Posterior vena cava (tissue), 2 donors: Measurements from ENCODE around the gene DIP2C. TPM values are rescaled to one million over a fixed set of nuclear protein-coding genes. Genes with fewer than 3 reads are reported as not detected.

Experiments
- DNase-seq: peaks from one replicate; pipeline ENCODE4 v3.0.0-alpha.2; 2020; ENCODE audit warnings: low spot score
- intact Hi-C, 2 donors: fragments of 100-400 bp; cut with DNase I; formaldehyde crosslinking; loops; one replicate each; pipeline versions ENCODE4 v1.14.1 to v1.14.2; 2022 to 2023
- total RNA-seq, 2 donors: library from RNA; stranded (reverse); fragmentation: NEBNext Ultra II Directional; extraction: Animal tissue kit (Norgen Biotek cat#: 25700); gene quantifications; one replicate each; pipeline ENCODE4 v1.2.1, GENCODE V29; 2021
- donor health status: DM: yes; HTN: yes; CAD: no.
- donor health status: DM: yes; HTN: yes; CAD: no.

DIP2C gene
- total RNA-seq, 2 donors from 2014 or later: 39.3 to 45.6 TPM

DNA sequence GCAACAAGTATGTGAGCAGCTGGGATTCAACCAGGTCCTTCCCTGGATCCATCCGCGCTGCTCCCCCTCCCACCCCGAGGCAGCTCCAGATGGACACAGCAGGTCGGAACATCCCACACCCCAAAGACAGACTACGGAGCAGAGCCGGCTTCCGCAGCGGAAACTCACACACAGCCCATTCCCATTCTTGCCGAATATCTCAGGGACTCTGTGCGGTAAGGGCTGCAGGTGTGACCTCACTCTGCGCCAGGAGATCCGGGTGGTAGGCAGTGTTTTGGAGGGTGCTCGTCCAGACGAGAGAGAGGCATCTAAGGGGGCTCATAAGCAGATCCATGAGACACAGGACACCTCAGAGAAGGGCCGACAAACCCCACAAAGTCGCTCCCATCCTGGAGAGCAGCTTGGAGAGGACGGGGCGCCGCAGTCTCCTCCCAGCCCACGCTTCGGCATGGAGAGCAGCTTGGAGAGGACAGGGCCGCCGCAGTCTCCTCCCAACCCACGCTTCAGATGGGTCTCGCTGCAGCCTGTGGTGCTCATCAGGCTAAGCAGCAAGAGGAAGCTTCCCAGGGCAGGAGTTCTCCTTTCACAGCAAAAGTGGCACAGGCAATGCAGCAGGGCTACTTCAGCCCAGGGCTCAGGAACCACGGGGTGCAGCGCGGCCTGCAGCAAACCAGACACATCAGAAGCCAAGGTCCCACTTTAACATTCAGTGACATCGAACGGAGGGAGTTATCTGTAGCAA lies 179.9 kb downstream of the DIP2C start:
- intact Hi-C loops: loop anchor here (5.0 to 10.0 kb wide), 4 partner anchors 175 to 493 kb away; partner anchors contain the start of gene DIP2C (in 2 of the 2)
- DNase-seq: peak; percentile 69

DNA sequence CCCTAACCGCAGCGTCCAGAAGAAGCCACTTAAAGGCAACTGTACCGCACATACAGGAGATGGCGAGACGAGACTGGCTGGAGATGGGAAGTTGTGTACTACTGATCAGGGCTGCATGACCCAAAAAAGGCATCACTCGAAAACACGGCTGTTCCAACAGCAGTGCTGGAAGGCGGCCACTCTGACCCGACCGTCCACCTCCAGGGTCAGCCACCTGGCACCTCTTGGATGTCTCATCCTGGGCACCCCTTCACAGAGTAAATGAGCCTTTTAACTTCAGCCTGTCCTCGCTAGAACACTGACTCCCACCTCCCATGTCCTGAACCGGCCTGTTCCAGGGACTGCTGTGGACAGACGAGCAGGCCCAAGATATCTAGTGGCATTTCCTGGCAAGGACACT lies 180.7 kb downstream of the DIP2C start:
- intact Hi-C loops: loop anchor here in 1 of 2 donors (5.0 to 10.0 kb wide), 2 partner anchors 176 to 494 kb away; partner anchors contain the start of gene DIP2C
- peak; percentile 57 for DNase-seq

DNA sequence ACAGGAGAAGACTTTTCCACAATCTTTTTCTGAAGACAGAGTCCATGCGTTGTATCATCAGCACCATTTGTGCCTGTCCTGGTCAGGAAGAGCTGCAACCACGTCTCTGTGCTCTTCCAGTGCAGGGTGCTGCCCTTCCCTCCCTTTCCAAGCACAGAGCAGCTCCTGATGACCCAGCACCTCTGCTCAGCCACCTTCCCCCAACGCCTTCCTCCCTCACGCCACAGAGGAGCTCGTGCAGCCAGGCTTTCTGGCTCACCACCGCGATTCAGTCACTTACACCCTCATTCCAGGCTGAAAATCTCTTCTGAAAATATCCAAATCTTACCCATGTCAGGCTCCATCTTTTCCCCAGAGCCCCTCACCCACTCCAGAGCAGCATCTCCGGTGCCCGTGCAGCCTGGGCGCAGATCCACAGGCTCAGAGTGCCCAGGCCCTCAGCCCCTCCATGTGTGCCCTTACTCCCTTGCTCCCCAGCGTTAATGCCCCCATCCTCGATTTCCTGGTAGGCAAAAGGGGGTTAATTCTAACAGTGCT lies 181.5 kb downstream of the DIP2C start:
- DNase-seq: peak; percentile 35
- intact Hi-C loops: loop anchor here in 1 of 2 donors (5.0 to 10.0 kb wide), 2 partner anchors 177 to 494 kb away; partner anchors contain the start of gene DIP2C

GRCh38 chr10:507355-507699 lies 182.1 kb downstream of the DIP2C start:
- DNase-seq: peak; percentile 60
- intact Hi-C loops: loop anchor here in 1 of 2 donors (5.0 to 10.0 kb wide), 2 partner anchors 177 to 495 kb away; partner anchors contain the start of gene DIP2C

- DNase-seq: peak; percentile 63
- intact Hi-C loops: loop anchor here in 1 of 2 donors (5.0 to 10.0 kb wide), 2 partner anchors 178 to 496 kb away; partner anchors contain the start of gene DIP2C
These were observed 182.8 kb downstream of the DIP2C start for GRCh38 chr10:506451-507354.

GRCh38 chr10:505419-505818 lies 184.0 kb downstream of the DIP2C start:
- intact Hi-C loops: loop anchor here in 1 of 2 donors (5.0 to 10.0 kb wide), 2 partner anchors 179 to 497 kb away; partner anchors contain the start of gene DIP2C
- peak; percentile 13 for DNase-seq

DNA sequence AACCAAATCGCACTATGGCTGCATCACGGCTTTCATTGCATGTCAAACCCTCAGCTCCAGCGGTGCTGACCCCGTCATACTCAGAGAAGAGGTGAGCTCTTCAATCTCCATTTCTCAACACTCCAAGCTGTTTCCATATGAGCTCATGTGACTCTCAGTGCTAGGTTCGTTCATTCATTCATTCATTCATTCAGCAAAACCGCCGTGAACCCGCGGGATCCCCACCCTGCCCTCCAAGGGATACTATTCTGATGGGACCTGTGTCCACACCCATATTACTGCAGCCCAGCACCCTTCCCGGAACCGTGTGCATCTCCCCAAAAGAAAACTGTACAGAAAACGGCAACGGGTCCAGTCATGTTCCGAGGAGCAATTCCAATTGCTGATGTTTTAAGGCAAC lies 184.7 kb downstream of the DIP2C start:
- intact Hi-C loops: loop anchor here in 1 of 2 donors (5.0 to 10.0 kb wide), 2 partner anchors 180 to 497 kb away; partner anchors contain the start of gene DIP2C
- DNase-seq: peak; percentile 26

GRCh38 chr10:504121-504611 lies 185.3 kb downstream of the DIP2C start:
- intact Hi-C loops: loop anchor here in 1 of 2 donors (10.0 kb wide), 1 partner anchor 181 kb away; the partner anchor contains the start of gene DIP2C
- peak; percentile 67 for DNase-seq

DNA sequence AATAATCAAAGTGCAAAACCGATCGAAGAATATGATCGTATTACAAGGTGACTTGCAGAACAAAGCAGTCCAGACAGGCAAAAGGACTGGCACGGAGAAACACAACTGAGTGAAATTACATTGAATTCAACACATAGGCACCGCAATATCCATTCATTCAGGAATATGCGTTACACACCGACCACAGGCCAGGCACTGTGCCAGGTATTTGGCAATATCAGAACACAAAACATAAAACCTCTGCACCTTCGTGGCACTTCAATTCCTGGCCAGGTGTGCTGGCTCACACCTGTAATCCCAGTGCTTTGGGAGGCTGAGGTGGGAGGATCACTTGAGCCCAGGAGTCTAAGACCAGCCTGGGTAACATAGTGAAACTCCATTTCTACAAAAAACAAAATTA lies 187.9 kb downstream of the DIP2C start:
- intact Hi-C loops: loop anchor here in 1 of 2 donors (10.0 kb wide), 1 partner anchor 183 kb away; the partner anchor contains the start of gene DIP2C
- DNase-seq: peak; percentile 40

DNA sequence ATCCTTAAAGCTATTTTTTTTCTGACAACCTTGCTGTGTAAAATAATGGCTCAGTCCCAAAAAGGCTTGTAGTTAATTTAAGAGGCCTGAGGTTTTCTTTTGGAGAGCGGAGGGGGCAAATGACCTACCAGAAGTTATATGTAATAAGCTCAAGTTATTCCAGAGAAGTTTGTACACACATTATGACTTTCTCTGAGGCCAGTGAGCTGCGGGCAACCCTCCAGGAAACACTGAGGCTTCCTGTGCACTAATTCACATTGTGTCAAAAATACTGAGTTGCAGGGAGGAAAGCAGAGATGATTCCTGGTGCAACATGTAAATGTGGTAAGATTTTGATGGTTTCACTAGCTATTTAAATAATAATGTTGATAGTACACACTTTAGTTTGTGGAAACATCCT lies 188.6 kb downstream of the DIP2C start:
- DNase-seq: peak; percentile 89
- intact Hi-C loops: loop anchor here in 1 of 2 donors (10.0 kb wide), 1 partner anchor 184 kb away; the partner anchor contains the start of gene DIP2C

GRCh38 chr10:499991-500390 lies 189.5 kb downstream of the DIP2C start:
- peak; percentile 52 for DNase-seq
- intact Hi-C loops: loop anchor here in 1 of 2 donors (10.0 kb wide), 1 partner anchor 185 kb away; the partner anchor contains the start of gene DIP2C

DNA sequence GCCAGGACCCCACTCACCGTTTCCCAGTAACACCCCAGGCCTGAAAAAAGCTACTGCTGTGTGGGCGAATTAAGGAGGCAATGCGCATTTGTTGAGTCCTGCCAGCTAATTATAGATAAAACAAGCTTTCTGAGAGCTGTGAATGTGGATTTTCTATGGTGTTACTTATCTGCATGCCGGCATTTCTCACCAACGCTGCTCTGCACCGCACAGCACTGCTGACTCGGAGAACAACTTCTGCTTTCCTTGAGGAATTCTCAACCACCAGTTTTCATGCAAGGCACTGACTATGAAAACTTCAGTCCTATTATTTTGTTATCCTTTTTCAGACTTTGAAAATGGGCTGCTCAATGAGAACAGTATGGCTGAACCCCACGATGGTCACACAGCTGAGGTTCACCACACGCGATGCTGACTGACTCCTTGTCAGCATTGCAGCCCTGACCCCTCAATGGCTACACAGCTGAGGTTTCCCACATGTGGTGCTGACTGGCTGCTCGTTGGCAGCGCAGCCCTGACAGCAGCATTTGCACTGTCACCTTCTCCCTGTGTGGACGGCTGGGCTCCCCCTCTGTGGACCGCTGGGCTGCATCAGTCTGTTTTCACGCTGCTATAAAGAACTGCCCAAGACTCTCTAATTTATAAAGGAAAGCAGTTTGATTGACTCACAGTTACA lies 190.6 kb downstream of the DIP2C start:
- intact Hi-C loops: no loop called here
- DNase-seq: peak; percentile 35

DNA sequence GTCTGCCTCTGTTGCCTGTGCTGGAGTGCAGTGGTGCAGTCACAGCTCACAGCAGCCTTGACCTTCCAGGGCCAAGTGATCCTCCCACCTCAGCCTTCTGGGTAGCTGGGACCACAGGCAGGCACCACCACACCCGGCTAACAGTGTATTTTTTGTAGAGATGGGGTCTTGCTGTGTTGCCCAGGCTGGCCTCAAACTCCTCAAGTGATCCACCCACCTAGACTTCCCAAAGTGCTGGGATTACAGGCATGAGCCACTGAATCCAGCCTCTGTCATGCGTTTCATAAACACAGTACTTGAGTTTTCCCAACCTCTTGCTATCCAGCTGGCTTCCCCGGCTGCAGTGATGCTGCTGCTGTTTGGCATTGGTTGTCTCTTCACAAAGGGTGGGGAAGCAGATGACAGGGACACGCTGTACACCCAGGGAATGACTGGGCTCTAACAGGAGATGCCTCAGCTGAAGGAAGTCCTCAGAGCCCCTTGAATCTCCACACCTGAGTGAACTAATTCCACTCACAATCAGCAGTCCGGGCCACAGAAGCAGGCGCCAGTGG lies 191.5 kb downstream of the DIP2C start:
- intact Hi-C loops: no loop called here

DNA sequence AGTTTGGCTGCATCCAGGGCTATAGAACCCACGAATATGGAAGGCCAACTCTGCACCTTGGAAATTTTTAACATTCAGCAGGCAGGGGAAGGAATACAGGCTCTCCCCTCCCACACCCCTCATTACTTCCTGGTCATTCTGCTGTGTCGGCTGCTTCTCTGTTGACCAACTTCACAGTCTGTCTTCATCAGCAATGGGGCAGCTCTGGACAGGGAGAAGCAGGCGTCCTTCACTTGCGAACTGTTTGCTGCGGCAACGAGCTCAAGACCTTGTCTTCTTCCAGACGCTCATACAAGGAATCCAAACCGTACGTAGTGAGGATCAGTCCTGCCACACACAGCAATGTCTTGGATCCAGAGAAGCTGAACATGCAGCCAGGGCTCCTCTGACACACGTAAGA lies 192.2 kb downstream of the DIP2C start:
- intact Hi-C loops: no loop called here
- peak; percentile 53 for DNase-seq

More for the DNA sequence above, 191.5 kb downstream of the DIP2C start:
- peak; percentile 54 for DNase-seq

DNA sequence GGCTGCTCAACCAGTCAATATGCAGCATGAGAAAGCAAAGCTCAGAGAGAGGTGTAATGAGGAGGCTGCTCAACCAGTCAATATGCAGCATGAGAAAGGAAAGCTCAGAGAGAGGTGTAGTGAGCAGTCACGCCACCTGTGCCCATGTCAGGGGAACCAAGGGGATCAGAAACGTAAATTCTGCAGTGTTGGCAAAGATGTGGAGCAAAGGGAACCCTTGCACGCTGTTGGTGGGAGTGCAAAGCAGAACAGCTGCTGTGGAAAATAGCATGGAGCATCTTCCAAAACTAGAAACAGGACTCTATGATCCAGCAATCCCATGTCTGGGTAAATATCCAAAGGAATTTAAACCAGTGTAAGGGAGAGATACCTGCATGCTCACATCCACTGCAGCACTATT lies 194.9 kb downstream of the DIP2C start:
- intact Hi-C loops: no loop called here
- peak; percentile 48 for DNase-seq

DNA sequence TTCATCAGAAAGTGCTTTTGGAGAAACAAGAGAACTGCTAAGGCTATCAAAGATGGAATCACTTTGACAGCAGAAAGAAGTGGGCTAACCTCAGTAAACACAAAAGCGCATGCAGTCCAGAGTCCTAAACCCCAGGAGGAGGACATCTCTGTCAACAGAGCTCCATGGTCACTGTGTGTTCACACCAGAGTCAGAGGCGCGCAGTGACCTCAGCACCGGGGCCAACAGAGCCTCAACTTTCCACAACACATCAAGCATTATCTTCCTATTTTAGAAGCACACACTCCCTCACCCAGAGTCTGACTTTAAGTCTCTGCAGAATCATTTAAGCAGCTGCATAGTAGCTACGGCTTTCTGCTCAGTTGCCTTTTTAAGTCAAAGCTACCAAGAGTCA lies 195.3 kb downstream of the DIP2C start:
- DNase-seq: peak; percentile 47
- intact Hi-C loops: no loop called here

GRCh38 chr10:493391-494148 lies 195.9 kb downstream of the DIP2C start:
- intact Hi-C loops: no loop called here
- DNase-seq: peak; percentile 76
